HG03097 (cell line): Measurements from ENCODE around the gene ZSCAN12.

Experiments
- ATAC-seq: cut with Tn5 transposase; IDR thresholded peaks from one replicate; pipeline ENCODE4 v1.9.1; 2021; ENCODE audit not compliant: unreplicated experiment, low FRiP score

ZSCAN12 gene

DNA sequence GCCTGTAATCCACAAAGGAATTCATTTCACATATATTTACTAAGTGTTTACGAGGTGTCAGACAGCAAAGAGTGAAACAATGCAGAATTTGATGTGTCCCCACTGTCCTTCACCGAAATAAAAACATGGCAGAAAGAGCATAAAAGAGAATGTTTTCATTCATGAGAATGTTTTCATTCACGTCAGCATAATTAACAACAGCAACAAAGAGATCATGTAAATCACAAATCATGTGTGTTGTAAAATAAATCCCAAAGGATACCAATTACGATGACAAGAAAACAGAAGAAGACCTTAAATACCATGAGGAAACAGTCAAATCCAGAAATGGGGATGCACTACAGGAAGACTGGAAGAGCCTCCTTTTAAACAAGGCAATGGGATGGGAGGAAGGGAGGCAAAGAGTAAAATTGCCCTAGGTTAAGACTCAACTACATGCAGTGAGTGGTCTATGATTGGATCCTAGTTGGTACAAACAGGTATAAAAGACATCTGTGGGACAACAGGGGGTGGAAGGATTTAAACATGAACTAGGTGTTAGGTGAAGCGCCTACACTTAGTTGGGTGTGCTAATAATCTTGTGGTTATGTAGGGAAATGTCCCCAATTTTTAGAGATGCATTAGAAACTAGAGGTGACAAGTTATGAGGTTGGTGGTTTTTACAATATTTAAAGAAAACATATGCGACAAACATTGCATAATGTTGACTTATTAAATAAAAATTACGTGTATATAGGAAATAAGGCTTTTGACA, 65.1 kb downstream of the ZSCAN12 start:
- ATAC-seq: no peak

DNA sequence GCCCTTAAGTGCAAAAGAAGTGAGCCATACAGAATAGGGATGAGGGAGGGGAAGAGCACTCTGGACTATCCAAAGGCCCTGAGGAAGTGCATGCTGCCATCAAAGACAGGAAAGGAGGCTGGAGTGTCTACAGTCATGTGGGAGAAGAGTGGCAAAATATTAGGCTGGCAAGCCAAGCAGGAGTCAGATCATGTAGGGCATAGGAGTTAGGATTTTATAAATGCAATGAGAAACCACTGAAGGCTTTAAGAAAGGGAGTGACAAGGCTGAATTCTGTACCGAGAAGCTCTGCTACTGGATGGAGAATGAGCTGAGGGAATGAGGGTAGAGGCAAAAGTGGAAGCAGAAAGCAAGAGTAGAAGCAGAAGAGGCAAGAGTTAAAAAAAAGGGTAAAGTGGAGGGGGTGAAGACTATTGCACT, 65.9 kb downstream of the ZSCAN12 start:
- ATAC-seq: no peak

DNA sequence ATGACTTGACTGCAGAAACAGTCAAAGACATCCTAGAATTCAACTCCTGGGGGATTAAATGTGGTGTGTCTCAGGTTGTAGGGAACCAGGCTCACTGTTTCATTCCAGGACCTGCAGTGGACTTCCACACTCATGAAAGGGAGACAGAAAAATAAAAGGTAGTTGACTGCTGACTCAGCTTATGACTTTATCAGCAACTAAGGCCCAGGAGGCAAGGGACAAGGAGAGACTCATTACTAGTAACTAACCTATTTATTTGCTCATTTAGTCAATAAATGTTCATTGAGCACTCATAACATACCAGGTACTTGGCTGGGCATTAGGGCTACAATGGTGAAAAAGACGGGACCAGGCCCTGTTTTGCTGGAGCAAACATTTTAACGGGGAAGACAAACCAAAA, 66.5 kb downstream of the ZSCAN12 start:
- ATAC-seq: no peak

DNA sequence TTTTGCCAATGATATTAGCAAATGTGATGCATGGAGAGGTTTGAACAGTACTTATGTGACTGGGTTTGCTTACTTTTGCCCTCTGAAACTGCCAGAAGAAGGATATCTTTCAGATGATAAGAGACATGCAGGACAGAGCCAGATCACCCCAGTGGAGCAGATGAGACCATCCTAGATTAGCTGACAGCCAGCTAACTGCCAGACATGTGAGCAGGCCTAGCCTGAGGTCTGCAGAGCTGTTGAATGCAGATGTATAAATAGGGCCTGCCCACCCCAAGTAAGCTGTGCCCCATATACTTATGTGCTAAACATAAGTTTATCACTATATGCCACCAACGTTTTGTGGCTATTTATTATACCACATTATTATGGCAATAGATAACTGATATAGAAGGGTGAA, 69.5 kb downstream of the ZSCAN12 start:
- no peak for ATAC-seq
